ENCODE data around the gene SLAMF9. TPM values are rescaled to one million over a fixed set of nuclear protein-coding genes. Genes with fewer than 3 reads are reported as not detected.

The SLAMF9 gene
- total RNA-seq, 2 experiments from 2014 or later: not detected

DNA sequence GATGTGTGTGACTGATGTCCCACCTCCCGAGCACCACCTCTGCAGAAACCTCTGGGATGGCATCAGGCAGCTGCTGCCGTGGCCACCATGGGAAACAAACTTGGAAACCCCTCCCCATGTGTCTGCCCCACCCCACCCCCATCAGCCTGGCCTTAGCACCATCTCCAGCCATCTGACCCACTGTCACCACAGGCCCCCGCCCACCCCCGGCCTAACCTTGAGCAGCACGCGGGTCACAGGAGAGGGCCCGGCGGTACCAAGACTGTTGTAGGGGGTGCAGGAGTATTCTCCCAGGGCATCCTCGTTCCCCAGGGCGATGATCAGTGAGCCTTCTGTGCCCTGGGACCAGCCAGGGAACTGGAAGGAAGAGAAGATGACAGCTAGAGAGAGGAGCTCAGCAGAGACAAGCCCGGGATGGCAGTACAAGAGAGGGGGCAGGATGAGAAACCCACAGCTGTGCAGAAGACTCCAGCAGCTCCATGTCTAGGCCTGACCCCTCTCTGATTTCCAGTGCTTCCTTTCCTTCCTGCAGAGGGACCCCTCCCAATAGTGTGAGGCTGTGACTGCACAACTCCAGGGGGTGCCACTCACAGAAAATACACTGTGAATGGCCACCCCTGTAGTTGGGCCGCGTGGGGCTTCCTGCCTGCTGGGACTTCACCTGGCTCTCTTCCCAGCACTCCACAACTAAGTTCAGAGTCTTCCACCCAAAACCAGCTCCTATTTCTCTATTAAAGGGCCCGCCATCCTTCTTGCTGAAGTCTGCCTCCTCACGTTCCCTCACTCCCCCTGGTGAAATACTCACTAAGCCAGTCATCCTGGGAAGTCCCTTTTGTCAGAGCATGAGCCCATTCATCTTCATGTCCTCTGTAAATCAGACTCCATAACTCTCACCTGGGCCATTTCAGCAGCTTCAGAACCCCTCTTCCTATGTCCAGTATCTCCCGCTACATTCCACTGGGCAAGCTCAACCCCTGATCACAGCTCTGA, 21.4 kb downstream of the SLAMF9 start:
- Mint-ChIP-seq H3K9me3 (ENCODE audit: low read depth) (no peaks in the 10 kb centered on the region), H3K27ac (no peak overlapping the region), H3K36me3 (no peaks in the 10 kb centered on the region), H3K4me3 (no peak overlapping the region), H3K4me1 (peaks cover 2% of the 10 kb centered on the region), H3K27me3 (peaks cover 12% of the 10 kb centered on the region)
- DNase-seq: no peak
- ATAC-seq: no peak
- CTCF ChIA-PET: interaction anchor here (1.2 to 13.5 kb wide), 5 partner anchors 10 to 147 kb away, joined by 3 to 228 read pairs (median 11); partner anchors contain the start of gene TAGLN2

DNA sequence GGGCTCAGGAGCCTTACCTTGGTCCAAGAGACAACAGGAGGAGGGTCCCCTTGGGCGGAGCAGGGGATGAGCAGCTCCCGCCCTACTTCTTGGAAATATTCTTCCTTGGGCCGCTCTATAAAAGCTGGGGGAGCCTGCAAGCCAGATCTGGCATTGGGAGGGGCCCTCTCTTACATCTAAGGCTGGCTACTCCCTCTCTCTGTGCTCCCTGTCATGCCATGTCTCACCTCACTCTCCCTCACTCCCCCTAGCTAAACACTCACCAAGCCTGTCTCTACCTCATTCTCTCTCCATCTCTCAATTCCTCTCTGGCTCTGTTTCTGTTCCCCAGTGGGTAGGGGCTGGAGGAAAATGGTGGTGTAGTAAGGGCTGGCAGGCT, 22.3 kb downstream of the SLAMF9 start:
- CTCF ChIA-PET: interaction anchor here (2.4 to 13.5 kb wide), 2 partner anchors 40 to 74 kb away, joined by 11 to 228 read pairs; no protein-coding TSS in a partner anchor
- no peaks in the 10 kb centered on the region for H3K9me3 Mint-ChIP-seq (ENCODE audit: low read depth)
- no peak overlapping the region for H3K27ac Mint-ChIP-seq
- ATAC-seq (no peak), DNase-seq (no peak)
- H3K27me3 Mint-ChIP-seq: peaks cover 12% of the 10 kb centered on the region
- H3K4me1 Mint-ChIP-seq: no peaks in the 10 kb centered on the region
- no peak overlapping the region for H3K4me3 Mint-ChIP-seq
- H3K36me3 Mint-ChIP-seq: no peaks in the 10 kb centered on the region

DNA sequence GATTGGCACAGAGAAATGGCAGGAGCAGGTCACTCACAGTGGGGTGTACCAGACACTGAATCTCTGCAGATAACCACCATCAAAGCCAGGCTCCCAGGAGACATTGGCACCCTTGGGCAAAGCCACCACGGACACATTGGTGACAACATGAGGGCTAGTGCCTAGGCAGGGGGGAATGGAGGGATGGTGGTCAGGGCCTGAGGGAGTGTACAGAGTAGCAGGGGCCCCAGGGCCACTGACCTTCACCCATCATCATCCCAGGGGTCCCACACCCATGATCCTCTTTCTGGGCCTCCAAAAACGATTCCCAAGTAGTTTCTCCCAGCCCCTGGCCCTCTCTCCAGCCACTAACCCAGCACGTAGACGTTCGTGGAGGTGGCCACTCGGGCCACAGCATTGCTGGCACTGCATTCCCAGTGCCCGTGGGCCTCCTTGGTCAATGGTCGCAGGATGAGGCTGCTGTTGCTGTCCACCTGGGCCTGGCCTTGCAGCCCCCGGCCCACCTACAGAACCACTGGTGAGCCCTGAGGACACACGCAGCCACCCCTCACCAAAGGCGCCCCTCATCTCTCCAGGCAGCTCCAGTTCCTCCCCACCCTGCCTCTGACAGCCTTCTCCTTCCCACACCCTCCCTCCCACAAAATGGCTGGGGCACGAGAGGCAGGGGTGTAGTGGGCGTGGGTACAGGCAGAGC, 22.8 kb downstream of the SLAMF9 start:
- CTCF ChIA-PET: interaction anchor here (0.8 to 13.5 kb wide), 4 partner anchors 9 to 75 kb away, joined by 3 to 228 read pairs (median 8); no protein-coding TSS in a partner anchor
- H3K4me3 Mint-ChIP-seq: no peak overlapping the region
- no peaks in the 10 kb centered on the region for H3K36me3 Mint-ChIP-seq
- no peak for ATAC-seq
- no peak overlapping the region for H3K27ac Mint-ChIP-seq
- no peak for DNase-seq
- H3K9me3 Mint-ChIP-seq (ENCODE audit: low read depth): no peaks in the 10 kb centered on the region
- H3K4me1 Mint-ChIP-seq: peaks cover 1% of the 10 kb centered on the region
- peaks cover 12% of the 10 kb centered on the region for H3K27me3 Mint-ChIP-seq

DNA sequence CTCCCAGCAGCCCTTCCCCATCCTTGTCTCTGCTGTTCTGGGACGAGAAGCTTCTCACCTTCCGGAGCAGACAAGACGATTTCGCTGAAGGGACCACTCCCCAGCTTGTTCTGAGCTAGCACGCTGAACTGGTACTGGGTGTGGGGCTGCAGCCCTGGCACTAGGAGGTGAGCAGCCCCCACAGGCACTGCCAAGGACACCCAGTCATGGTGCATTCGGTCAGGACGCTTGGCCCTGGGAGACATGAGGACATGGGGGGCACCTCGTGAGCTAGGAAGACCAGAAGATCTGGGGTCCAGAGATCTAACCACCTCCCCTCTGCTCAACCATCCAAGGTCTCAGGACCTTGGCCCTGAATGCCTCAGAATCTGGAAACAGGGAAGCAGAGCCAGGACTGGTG, 23.4 kb downstream of the SLAMF9 start:
- Mint-ChIP-seq H3K27me3 (peaks cover 9% of the 10 kb centered on the region), H3K4me1 (peaks cover 8% of the 10 kb centered on the region), H3K27ac (no peak overlapping the region), H3K9me3 (ENCODE audit: low read depth) (no peaks in the 10 kb centered on the region), H3K36me3 (no peaks in the 10 kb centered on the region), H3K4me3 (no peak overlapping the region)
- ATAC-seq (no peak), DNase-seq (no peak)
- CTCF ChIA-PET: interaction anchor here (0.8 to 13.5 kb wide), 3 partner anchors 9 to 75 kb away, joined by 3 to 228 read pairs (median 5); no protein-coding TSS in a partner anchor

DNA sequence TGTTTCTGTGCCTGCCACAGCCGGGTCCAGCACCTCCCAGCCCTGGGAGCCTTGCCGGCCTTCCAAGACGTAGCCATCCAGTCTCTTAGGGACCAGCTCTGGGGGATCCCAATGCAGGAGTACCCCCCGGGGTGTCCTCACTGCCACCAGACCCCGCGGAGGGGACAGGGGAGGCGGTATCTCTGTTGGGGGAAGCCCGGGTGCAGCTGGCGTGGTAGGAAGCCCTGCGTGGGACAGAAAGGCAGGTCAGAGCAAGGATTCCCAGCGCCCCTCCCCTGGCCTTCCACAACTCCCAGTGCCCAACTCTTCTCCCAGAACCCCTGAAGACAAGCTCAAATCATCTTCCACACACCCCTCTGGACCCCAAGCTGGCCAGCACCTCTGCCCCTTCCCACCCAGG, 23.8 kb downstream of the SLAMF9 start:
- peaks cover 11% of the 10 kb centered on the region for H3K4me1 Mint-ChIP-seq
- DNase-seq (no peak), ATAC-seq (no peak)
- CTCF ChIA-PET: interaction anchor here (0.8 to 13.5 kb wide), 3 partner anchors 10 to 76 kb away, joined by 3 to 228 read pairs (median 5); no protein-coding TSS in a partner anchor
- H3K36me3 Mint-ChIP-seq: no peaks in the 10 kb centered on the region
- no peak overlapping the region for H3K4me3 Mint-ChIP-seq
- H3K9me3 Mint-ChIP-seq (ENCODE audit: low read depth): no peaks in the 10 kb centered on the region
- H3K27ac Mint-ChIP-seq: no peak overlapping the region
- peaks cover 5% of the 10 kb centered on the region for H3K27me3 Mint-ChIP-seq

DNA sequence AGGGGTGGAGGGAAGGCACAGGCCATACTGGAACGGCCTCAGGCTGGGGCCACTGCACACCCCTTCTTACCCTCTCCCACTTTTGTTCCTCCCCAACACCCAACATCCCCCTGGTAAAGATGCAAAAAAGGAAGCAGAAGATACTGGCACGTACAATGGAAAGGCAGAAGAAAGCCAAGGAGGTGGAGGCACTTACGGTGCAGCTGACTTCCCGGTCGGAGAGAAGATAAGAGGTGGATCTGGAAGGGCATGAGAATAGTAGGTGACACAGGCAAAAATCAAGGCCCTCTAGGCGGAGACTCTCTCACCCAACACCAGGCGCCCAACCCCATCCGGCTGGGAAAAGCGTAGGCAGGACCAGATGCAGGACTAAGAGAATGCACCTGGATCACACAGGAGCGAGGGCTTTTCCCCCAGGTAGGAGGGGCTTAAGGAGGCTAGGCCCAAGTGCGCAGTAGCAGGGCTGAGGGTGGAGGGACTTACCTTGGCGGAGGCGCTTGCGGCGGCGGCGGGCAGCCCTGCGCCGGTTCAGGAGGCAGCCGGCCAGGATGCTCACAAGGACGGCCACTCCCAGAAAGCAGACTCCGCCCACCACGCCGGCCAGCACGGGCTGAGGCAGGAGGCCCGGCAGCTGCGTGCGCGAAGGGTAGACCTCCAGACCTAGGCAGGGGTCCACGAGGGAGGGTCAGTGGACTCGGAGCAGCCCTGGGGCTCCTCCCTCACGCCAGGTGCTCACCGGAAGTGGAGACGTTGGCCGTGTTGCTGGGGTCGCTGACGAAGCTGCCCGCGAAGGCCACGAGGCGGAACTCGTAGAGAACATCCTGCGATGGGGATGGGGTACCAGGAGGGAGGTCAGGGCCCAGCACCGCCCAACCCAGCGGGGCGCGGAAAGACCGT, 24.6 kb downstream of the SLAMF9 start:
- H3K9me3 Mint-ChIP-seq (ENCODE audit: low read depth): no peaks in the 10 kb centered on the region
- no peak overlapping the region for H3K4me3 Mint-ChIP-seq
- ATAC-seq: no peak
- H3K27me3 Mint-ChIP-seq: no peaks in the 10 kb centered on the region
- no peak for DNase-seq
- H3K36me3 Mint-ChIP-seq: no peaks in the 10 kb centered on the region
- CTCF ChIA-PET: interaction anchor here (1.4 to 13.5 kb wide), 2 partner anchors 11 to 76 kb away, joined by 5 to 228 read pairs; no protein-coding TSS in a partner anchor
- peaks cover 11% of the 10 kb centered on the region for H3K4me1 Mint-ChIP-seq
- no peak overlapping the region for H3K27ac Mint-ChIP-seq

DNA sequence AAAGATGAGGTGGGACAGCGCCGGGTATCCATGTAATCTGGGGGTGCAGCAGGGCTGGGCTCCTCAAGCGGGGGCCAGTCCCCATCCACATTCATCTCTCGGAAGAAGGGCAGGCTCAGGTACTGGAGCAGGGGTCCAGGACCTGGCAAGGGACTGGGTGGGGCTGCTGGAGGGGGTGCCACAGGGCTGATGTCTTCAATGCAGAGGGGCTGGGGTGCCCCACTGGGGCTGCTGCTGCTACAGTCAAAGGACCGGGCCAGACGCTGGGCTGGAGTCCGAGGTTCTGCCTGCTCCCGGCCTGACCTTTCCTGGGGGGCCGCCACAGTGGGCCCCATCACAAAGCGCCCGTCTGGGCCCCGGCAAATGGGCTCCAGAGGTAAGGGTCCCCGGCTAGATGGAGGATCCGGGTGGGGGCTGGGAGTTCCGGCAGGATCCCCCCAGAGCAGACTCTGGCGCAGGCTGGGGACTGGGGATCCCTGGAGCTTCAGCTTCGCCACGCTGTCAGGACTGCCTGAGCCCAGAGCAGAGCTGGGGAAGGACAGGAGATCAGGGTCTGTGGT, 25.5 kb downstream of the SLAMF9 start:
- Mint-ChIP-seq H3K4me3 (no peak overlapping the region), H3K9me3 (ENCODE audit: low read depth) (no peaks in the 10 kb centered on the region), H3K4me1 (peaks cover 11% of the 10 kb centered on the region), H3K27ac (no peak overlapping the region), H3K27me3 (no peaks in the 10 kb centered on the region), H3K36me3 (peaks cover 5% of the 10 kb centered on the region)
- ATAC-seq (no peak), DNase-seq (no peak)
- CTCF ChIA-PET: interaction anchor here (1.3 to 13.5 kb wide), 2 partner anchors 7 to 77 kb away, joined by 3 to 228 read pairs; no protein-coding TSS in a partner anchor

- H3K9me3 Mint-ChIP-seq (ENCODE audit: low read depth): no peaks in the 10 kb centered on the region
- DNase-seq (no peak), ATAC-seq (no peak)
- H3K36me3 Mint-ChIP-seq: peaks cover 9% of the 10 kb centered on the region
- no peak overlapping the region for H3K27ac Mint-ChIP-seq
- peaks cover 16% of the 10 kb centered on the region for H3K4me1 Mint-ChIP-seq
- no peak overlapping the region for H3K4me3 Mint-ChIP-seq
- CTCF ChIA-PET: interaction anchor here (1.3 to 7.6 kb wide), 2 partner anchors 8 to 79 kb away, joined by 3 to 69 read pairs; no protein-coding TSS in a partner anchor
- no peaks in the 10 kb centered on the region for H3K27me3 Mint-ChIP-seq
These were observed 26.1 kb downstream of the SLAMF9 start for GRCh38 chr1:159927849-159928431.

DNA sequence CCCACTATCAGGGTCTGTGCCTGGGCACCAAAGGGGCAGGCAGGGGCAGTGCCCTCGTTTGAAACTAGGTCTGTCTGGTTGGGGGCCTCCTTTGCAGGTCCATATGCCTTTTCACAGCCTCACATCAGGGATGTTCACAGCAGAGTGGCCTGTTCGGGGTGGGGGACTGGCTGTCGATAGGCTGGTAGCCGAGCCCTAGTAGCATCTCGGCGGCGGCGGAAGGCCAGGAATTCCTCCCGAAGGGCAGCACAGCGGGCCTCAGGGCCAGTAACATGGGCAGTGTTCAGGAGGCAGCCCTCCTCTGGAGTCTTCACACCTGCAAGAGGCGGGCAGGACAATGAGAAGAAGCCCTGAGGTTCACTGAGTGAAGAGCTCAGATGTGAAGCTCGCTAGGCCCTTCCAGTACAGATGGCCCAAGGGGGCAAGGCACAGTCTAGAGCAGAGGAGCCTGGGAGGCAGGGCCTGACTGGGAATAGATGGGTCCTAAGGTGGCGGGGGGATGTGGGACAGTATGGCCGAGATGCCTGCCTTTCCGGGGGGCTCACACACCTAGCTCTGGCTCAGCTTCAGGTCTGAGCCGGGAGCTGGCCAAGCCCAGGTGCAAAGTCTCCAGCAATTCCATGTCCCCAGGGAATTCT, 26.7 kb downstream of the SLAMF9 start:
- ATAC-seq (no peak), DNase-seq (no peak)
- H3K27me3 Mint-ChIP-seq: no peaks in the 10 kb centered on the region
- no peaks in the 10 kb centered on the region for H3K9me3 Mint-ChIP-seq (ENCODE audit: low read depth)
- H3K4me1 Mint-ChIP-seq: peaks cover 20% of the 10 kb centered on the region
- H3K36me3 Mint-ChIP-seq: peaks cover 9% of the 10 kb centered on the region
- no peak overlapping the region for H3K4me3 Mint-ChIP-seq
- CTCF ChIA-PET: interaction anchor here (1.3 to 7.6 kb wide), 2 partner anchors 8 to 80 kb away, joined by 3 to 69 read pairs; no protein-coding TSS in a partner anchor
- no peak overlapping the region for H3K27ac Mint-ChIP-seq

- ATAC-seq (peak; percentile 10), DNase-seq (no peak)
- CTCF ChIA-PET: interaction anchor here (1.0 to 7.6 kb wide), 6 partner anchors 10 to 126 kb away, joined by 3 to 69 read pairs (median 30); no protein-coding TSS in a partner anchor
- Mint-ChIP-seq H3K36me3 (peaks cover 20% of the 10 kb centered on the region), H3K4me3 (peak overlapping the region; percentile 95), H3K27ac (peak overlapping the region; percentile 98), H3K9me3 (ENCODE audit: low read depth) (no peaks in the 10 kb centered on the region), H3K27me3 (no peaks in the 10 kb centered on the region), H3K4me1 (peaks cover 36% of the 10 kb centered on the region)
These were observed 28.3 kb downstream of the SLAMF9 start for GRCh38 chr1:159925719-159926078.

- CTCF ChIA-PET: interaction anchor here (1.2 to 7.6 kb wide), 7 partner anchors 11 to 126 kb away, joined by 3 to 69 read pairs (median 13); no protein-coding TSS in a partner anchor
- Mint-ChIP-seq H3K36me3 (peaks cover 26% of the 10 kb centered on the region), H3K9me3 (ENCODE audit: low read depth) (no peaks in the 10 kb centered on the region), H3K4me1 (peaks cover 42% of the 10 kb centered on the region), H3K4me3 (peak within 1 kb of the TSS; percentile 95), H3K27me3 (no peaks in the 10 kb centered on the region), H3K27ac (peak within 1 kb of the TSS; percentile 98)
- peak; percentile 93 for DNase-seq
- peak; percentile 70 for ATAC-seq
These were observed 29.0 kb downstream of the SLAMF9 start, which contains the start of gene TAGLN2 for GRCh38 chr1:159924791-159925718. Gene TAGLN2, minus strand, starts transcription at chr1:159925507. Its CDS starts 4,998 bp downstream, at chr1:159920509.

Data from activated CD8-positive, alpha-beta memory T cell treated with anti-CD3 and anti-CD28 coated beads, Interleukin-2, amount 10 ng/mL, durations not matched to agents 7 days and 5 days (primary cell).